Nucleus accumbens (tissue), 56 donors: ENCODE data around the gene FHIP1B.

Source experiments
- DNase-seq, 56 donors: peaks; one replicate each; lab custom pipeline; 2025; lab: John Stamatoyannopoulos, UW

Gene FHIP1B

DNA sequence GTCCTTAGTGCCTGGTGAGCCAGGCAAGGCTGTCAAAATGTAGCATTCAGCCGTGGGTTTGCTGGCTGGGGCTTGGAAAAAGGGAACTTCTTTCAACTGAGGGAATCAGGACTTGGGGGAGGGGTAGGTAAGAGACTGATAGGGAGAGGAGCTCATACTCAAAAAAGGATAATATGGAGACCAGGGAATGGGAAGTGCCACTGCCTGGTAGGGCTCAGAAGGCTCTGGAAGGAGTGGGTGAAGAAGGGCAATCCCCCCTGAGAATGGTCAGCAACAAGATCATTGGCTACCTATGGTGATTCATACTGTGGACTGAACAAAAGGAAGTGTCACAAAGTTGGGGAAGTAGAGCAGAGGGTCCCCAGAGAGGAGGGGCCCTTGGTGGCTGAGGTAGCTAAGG, 6.3 kb upstream of the FHIP1B start:
- DNase-seq, result no peak

DNA sequence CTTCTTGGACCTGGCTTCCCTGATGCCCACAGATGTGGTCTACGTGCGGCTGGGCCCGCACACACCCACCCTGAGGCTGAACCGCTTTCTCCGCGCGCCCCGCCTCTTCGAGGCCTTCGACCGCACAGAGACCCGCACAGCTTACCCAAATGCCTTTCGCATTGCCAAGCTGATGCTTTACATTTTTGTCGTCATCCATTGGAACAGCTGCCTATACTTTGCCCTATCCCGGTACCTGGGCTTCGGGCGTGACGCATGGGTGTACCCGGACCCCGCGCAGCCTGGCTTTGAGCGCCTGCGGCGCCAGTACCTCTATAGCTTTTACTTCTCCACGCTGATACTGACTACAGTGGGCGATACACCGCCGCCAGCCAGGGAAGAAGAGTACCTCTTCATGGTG, 5.7 kb upstream of the FHIP1B start:
- DNase-seq, result no peak

DNA sequence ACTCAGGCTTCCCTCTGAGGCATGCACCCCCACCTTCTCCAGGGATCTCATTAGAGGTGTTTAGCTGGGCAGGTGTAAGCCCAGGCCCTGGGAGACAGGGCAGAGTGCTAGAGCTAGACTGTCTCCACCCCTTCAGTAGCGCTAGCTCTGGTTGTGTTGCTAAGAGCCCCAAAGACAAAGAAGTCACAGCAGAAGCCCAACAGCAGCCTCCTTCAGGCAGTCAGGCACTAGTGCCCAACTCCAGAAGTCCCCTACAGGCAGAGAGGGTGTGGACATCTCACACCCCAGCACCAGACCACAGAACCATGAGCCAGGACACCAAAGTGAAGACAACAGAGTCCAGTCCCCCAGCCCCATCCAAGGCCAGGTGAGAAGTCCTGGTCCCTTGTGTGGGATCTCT, 4.5 kb upstream of the FHIP1B start, which contains the start of gene CNGA4:
Gene CNGA4, plus strand, starts transcription at position 188 of the 400 bp plus-strand sequence. Its CDS starts 118 bp downstream, at position 306.
- DNase-seq, result no peak

DNA sequence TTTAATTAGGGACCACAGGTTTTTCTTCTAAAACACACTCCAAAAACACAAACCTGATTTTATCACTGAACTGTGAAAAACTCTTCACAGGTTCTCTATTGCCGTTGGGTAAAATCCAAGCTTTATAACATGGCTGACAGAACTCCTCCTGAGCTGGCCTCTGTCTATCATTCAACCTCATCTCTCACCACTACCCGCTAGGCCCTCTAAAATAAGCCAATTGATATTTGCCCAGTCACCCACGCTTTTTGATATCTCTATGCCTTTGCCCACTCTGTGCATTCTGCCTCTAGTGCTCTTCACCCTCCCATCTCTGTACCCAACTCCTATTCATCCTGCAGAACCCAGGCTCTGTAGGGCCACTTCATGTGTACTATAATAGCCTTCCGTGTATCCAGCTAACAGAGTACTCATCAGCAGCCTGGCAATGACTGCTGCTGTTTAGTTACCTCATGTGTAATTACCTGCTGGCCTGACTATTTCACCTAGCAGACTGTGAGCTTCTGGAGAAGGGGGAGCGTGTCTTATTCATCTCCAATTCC, 3.4 kb upstream of the FHIP1B start:
- no peak for DNase-seq

DNA sequence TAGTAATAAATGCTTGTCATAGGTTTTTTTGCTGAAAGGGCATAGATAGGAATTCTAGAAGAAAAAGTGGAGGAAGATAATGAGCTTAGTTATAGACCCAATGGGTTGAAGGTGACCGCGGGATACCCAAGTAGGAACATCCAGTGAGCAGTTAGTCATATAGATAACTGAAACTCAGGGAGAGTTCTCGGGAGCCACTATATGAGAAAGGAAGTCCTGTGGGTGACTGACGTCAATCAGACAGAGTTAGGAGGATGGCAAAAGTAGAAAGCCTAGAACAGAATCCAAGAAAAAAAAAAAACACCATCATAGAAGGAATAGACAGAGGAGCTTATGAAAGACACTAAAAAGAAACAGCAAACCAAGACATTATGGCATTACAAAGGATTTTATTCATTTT, 2.8 kb upstream of the FHIP1B start:
- DNase-seq, result no peak

- DNase-seq, result peak in 1 of 56 donors; percentile 53
These were observed 451 bp downstream of the FHIP1B start for GRCh38 chr11:6233984-6234386.

DNA sequence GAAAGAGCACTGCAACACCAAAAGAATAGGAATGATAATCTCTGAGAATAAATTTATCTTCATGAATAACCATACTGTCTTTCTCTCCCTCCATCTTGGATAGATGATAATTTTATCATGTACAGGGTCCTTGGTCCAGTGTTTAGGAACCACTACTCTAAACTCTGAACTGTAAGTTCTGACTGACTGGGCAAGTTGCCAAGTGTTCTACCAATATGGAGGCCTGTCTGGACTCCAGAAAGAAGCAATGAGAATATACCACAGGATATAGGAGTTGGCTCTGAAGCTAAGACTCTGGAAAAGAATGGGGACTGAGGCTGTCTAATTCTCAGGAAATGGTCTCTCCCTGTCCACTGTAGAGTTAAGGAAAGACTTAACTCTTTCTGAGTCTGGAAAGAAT, 1.5 kb downstream of the FHIP1B start:
- no peak for DNase-seq

GRCh38 chr11:6229911-6230310, 4.5 kb downstream of the FHIP1B start:
- DNase-seq, result no peak

- DNase-seq, result no peak
These were observed 5.9 kb downstream of the FHIP1B start for GRCh38 chr11:6228520-6228919.

DNA sequence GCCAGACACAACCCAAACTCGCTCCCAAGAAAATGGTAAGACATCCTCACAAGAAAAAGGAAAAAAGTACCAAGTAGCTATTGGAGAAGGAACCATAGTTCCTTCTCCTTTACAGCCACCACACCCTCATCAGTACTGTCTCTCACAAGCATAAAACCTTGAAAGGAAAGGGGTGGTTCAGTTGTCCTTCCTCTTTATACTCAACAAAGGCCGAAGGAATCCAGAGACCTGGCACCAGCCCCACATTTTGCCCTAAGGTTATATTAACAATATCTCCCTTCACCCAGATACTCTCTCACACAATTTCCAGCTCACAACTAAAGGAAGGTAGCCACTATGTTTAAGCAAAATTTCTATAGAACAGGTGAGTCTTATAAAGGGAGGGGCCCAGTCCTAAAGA, 8.5 kb downstream of the FHIP1B start:
- no peak for DNase-seq

- DNase-seq, result no peak
These were observed 9.4 kb downstream of the FHIP1B start for GRCh38 chr11:6225024-6225423.

DNA sequence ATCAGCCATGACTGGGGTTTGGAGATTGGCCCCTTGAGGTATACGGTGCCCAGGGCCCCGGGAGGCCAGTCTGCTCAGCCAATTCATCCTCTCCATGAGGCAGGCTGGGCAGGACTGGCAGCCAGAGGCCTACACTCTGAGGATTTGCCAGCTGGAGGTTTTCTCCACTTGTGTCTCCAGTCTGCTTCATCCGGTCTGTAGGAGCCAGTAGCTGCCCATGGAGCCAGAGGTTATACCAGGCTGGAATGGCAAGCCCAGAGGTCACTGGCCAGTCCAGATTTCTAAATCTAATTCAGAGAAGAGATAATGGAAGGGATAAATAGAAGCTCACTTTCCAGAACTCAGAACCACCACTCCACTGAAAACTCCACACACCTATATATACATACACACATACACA, 10.0 kb downstream of the FHIP1B start:
- no peak for DNase-seq

GRCh38 chr11:6223854-6224253, 10.6 kb downstream of the FHIP1B start:
- DNase-seq, result no peak

GRCh38 chr11:6219359-6219758, 15.1 kb downstream of the FHIP1B start:
- peak in 3 of 56 donors; percentile 15 to 30 (median 24) for DNase-seq

GRCh38 chr11:6217722-6218121, 16.7 kb downstream of the FHIP1B start:
- no peak for DNase-seq

GRCh38 chr11:6216501-6216900, 17.9 kb downstream of the FHIP1B start:
- DNase-seq, result no peak

GRCh38 chr11:6214530-6214929, 19.9 kb downstream of the FHIP1B start:
- DNase-seq, result no peak

- DNase-seq, result no peak
These were observed 24.0 kb downstream of the FHIP1B start for GRCh38 chr11:6210274-6210955.

DNA sequence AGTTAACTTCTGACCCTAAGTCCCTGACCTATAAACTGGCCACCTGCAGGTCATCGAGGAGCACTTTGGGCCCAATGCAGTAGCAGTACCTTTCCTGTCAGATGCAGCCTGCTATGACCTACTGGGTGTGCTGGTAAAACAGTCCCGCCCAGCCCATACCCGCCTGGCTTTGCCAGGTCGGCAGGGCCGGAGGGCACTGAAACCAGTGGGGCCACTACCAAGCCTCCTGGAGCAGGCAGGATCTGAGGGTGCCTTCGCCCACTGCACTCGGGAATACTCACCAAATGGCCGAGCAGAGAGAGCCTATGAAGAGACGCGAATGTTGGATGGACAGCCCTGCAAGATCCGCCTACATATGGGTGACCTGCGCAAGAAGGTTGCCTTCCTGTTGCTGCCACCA, 24.6 kb downstream of the FHIP1B start:
- no peak for DNase-seq

DNA sequence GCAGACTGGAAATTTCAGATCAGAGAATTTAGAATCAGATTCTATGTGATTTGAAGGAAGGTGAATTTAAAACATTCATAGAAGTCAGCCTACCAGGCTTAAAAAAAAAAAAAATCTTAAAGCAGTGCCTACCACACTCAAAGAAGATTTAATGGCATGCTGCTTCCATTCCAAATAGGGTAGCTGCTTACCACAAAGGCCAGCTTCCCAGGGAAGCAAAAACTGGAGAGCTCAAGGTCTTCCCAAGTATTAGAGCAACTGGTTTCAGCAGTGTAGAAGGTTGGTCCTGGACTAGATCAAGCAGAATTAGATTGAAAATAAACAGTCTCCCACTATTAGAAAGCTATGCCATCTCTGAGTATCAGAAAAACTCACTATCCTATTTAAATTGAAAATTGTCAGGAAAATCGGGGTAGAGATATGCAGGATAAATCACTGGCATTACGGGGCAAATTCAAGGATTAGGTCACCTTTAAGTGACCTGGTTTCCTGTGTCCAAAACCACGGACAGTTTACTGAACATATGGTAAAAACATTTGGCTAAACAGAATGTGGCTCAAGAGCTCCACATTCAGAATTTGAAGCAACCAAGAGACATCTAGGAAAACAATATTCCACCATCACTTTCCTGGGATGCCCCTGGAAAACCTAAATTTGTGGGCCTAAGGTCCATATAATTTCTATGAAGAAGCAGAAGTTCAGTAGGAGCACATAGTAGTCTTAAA, 27.8 kb downstream of the FHIP1B start:
- DNase-seq, result no peak

DNA sequence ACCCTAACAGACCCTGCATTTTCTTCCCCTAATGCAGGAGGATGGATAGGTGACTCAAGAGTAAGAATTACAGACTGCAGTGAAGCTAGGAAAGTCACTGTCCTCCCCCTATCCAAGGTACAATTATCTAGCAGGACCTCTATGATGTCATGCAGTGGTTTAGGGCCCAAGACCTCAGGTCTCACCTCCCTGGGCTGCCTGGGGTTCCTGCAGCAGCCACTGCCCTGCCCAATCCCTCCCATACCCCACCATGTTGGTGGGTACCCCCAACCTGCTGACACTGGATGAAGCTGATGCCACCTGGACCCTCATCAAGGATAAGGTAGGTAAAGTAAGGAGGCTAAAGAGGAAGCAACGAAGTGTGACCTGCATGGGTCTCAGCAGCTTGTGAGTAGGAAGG, 29.1 kb downstream of the FHIP1B start, which contains the start of gene C11orf42:
Gene C11orf42, plus strand, starts transcription at position 192 of the 400 bp plus-strand sequence. Its CDS starts 59 bp downstream, at position 251.
- DNase-seq, result no peak

- peak in 2 of 56 donors; percentile 8 for DNase-seq
These were observed 29.7 kb downstream of the FHIP1B start for GRCh38 chr11:6204706-6205105.
